Activated CD4-positive, alpha-beta memory T cell treated with anti-CD3 and anti-CD28 coated beads for 36 hours (primary cell): Measurements from ENCODE around the gene MARK1. TPM values are rescaled to one million over a fixed set of nuclear protein-coding genes. Genes with fewer than 3 reads are reported as not detected.
"Not testable (repeated sequence)": the region's sequence is repeated elsewhere in the genome, so short reads cannot be mapped to it uniquely, and the experiment has no call there.

Experiments used
- CTCF ChIA-PET: fragments of 350-600 bp; sonication (Branson Sonifier 250); formaldehyde crosslinking; loops from one replicate; lab custom pipeline; 2021; ENCODE audit warnings: antibody characterized with exemption, inconsistent platforms; lab: Charles Lee
- POLR2A ChIA-PET: fragments of 350-600 bp; sonication (Branson Sonifier 250); formaldehyde crosslinking; loops from one replicate; lab custom pipeline; 2021; ENCODE audit warnings: antibody characterized with exemption; lab: Charles Lee
- DNase-seq: peaks from one replicate; pipeline ENCODE4 v3.0.0-alpha.2; 2020
- H3K27ac Mint-ChIP-seq: one replicate; pipeline ENCODE4 v1.8.0; 2021; ENCODE audit warnings: mixed read lengths
- H3K27me3 Mint-ChIP-seq: one replicate; pipeline ENCODE4 v1.8.0; 2021; ENCODE audit warnings: mixed read lengths
- H3K36me3 Mint-ChIP-seq: one replicate; pipeline ENCODE4 v1.8.0; 2021; ENCODE audit warnings: mixed read lengths
- H3K4me1 Mint-ChIP-seq: one replicate; pipeline ENCODE4 v1.8.0; 2021; ENCODE audit warnings: low read depth, mixed read lengths
- H3K4me3 Mint-ChIP-seq: one replicate; pipeline ENCODE4 v1.8.0; 2021; ENCODE audit warnings: mild to moderate bottlenecking, mixed read lengths
- H3K9me3 Mint-ChIP-seq: one replicate; pipeline ENCODE4 v1.8.0; 2021; ENCODE audit warnings: mixed read lengths
- intact Hi-C: fragments of 100-400 bp; cut with micrococcal nuclease; formaldehyde crosslinking; loops from one replicate; pipeline ENCODE4 v1.15.1; 2023
- total RNA-seq, 2 experiments: library from RNA; stranded (reverse); gene quantifications; one replicate each; pipeline ENCODE4 v1.2.3, GENCODE V29; 2021

The MARK1 gene
- total RNA-seq, 2 experiments from 2014 or later, result not detected

- CTCF ChIA-PET, DNase-seq, H3K36me3 Mint-ChIP-seq, H3K27ac Mint-ChIP-seq, POLR2A ChIA-PET, intact Hi-C loops, H3K4me3 Mint-ChIP-seq, H3K4me1 Mint-ChIP-seq, H3K27me3 Mint-ChIP-seq, H3K9me3 Mint-ChIP-seq: not testable (repeated sequence)
Measured at GRCh38 chr1:220683716-220684115, 155.8 kb downstream of the MARK1 start.

GRCh38 chr1:220684890-220685289 is 157.0 kb downstream of the MARK1 start:
- Mint-ChIP-seq H3K9me3 (no peaks in the 10 kb centered on the region), H3K36me3 (no peaks in the 10 kb centered on the region), H3K27ac (no peak overlapping the region), H3K4me1 (peaks cover 7% of the 10 kb centered on the region), H3K27me3 (peaks cover 3% of the 10 kb centered on the region), H3K4me3 (no peak overlapping the region)
- CTCF ChIA-PET, result interaction anchor here (0.6 to 0.9 kb wide), 2 partner anchors 92 to 580 kb away, joined by 3 to 4 read pairs; no protein-coding TSS in a partner anchor
- DNase-seq, result no peak
- intact Hi-C loops, result no loop called here
- POLR2A ChIA-PET, result no interaction called here

GRCh38 chr1:220685879-220686278 is 157.9 kb downstream of the MARK1 start:
- H3K4me1 Mint-ChIP-seq, result peaks cover 6% of the 10 kb centered on the region
- H3K4me3 Mint-ChIP-seq, result no peak overlapping the region
- H3K27me3 Mint-ChIP-seq, result peaks cover 6% of the 10 kb centered on the region
- H3K36me3 Mint-ChIP-seq, result no peaks in the 10 kb centered on the region
- ChIA-PET POLR2A (no interaction called here), CTCF (interaction anchor here (0.7 to 1.2 kb wide), 2 partner anchors 47 kb away, joined by 3 to 4 read pairs; no protein-coding TSS in a partner anchor)
- H3K9me3 Mint-ChIP-seq, result no peaks in the 10 kb centered on the region
- intact Hi-C loops, result no loop called here
- no peak overlapping the region for H3K27ac Mint-ChIP-seq
- no peak for DNase-seq

GRCh38 chr1:220687809-220688208 is 159.9 kb downstream of the MARK1 start:
- no peak for DNase-seq
- no peak overlapping the region for H3K4me3 Mint-ChIP-seq
- CTCF ChIA-PET, result no interaction called here

GRCh38 chr1:220689666-220690065 is 161.7 kb downstream of the MARK1 start:
- Mint-ChIP-seq H3K4me3 (peak overlapping the region; percentile 77), H3K27me3 (peaks cover 8% of the 10 kb centered on the region), H3K4me1 (peaks cover 7% of the 10 kb centered on the region), H3K27ac (no peak overlapping the region), H3K36me3 (no peaks in the 10 kb centered on the region), H3K9me3 (no peaks in the 10 kb centered on the region)
- no peak for DNase-seq
- POLR2A ChIA-PET, result no interaction called here
- CTCF ChIA-PET, result interaction anchor here (0.9 kb wide), 1 partner anchor 43 kb away, joined by 3 read pairs; no protein-coding TSS in a partner anchor
- intact Hi-C loops, result loop anchor here (1.0 to 5.0 kb wide), 5 partner anchors 9 to 417 kb away; partner anchors contain the start of genes MARK1 and RAB3GAP2

More at GRCh38 chr1:220687809-220688208, 159.9 kb downstream of the MARK1 start:
- POLR2A ChIA-PET, result no interaction called here
- H3K9me3 Mint-ChIP-seq, result no peaks in the 10 kb centered on the region
- H3K27ac Mint-ChIP-seq, result no peak overlapping the region
- intact Hi-C loops, result no loop called here
- peaks cover 8% of the 10 kb centered on the region for H3K27me3 Mint-ChIP-seq
- H3K36me3 Mint-ChIP-seq, result no peaks in the 10 kb centered on the region
- peaks cover 7% of the 10 kb centered on the region for H3K4me1 Mint-ChIP-seq

GRCh38 chr1:220690140-220691052 is 162.5 kb downstream of the MARK1 start, which contains the start of gene C1orf115:
Gene C1orf115 (plus strand): TSS chr1:220690363. CDS start chr1:220690403, 40 bp downstream.
- Mint-ChIP-seq H3K27ac (no peak within 1 kb of the TSS), H3K27me3 (peaks cover 8% of the 10 kb centered on the region), H3K4me3 (peak within 1 kb of the TSS; percentile 77), H3K4me1 (peaks cover 7% of the 10 kb centered on the region), H3K36me3 (no peaks in the 10 kb centered on the region), H3K9me3 (no peaks in the 10 kb centered on the region)
- ChIA-PET CTCF (no interaction called here), POLR2A (no interaction called here)
- intact Hi-C loops, result loop anchor here (1.0 to 5.0 kb wide), 5 partner anchors 10 to 418 kb away; partner anchors contain the start of genes MARK1 and RAB3GAP2
- DNase-seq, result peak; percentile 85

GRCh38 chr1:220691053-220691684 is 163.2 kb downstream of the MARK1 start:
- ChIA-PET POLR2A (no interaction called here), CTCF (no interaction called here)
- DNase-seq, result no peak
- Mint-ChIP-seq H3K27ac (no peak overlapping the region), H3K9me3 (no peaks in the 10 kb centered on the region), H3K36me3 (no peaks in the 10 kb centered on the region), H3K27me3 (peaks cover 8% of the 10 kb centered on the region), H3K4me3 (peak overlapping the region; percentile 47), H3K4me1 (peaks cover 7% of the 10 kb centered on the region)
- intact Hi-C loops, result loop anchor here (5.0 kb wide), 2 partner anchors 164 to 419 kb away; partner anchors contain the start of genes MARK1 and RAB3GAP2

GRCh38 chr1:220692436-220693228 is 164.7 kb downstream of the MARK1 start:
- DNase-seq, result no peak
- ChIA-PET CTCF (interaction anchor here (0.6 to 2.1 kb wide), 5 partner anchors 24 to 111 kb away, joined by 3 to 7 read pairs (median 3); no protein-coding TSS in a partner anchor), POLR2A (no interaction called here)
- Mint-ChIP-seq H3K27ac (no peak overlapping the region), H3K4me1 (peaks cover 7% of the 10 kb centered on the region), H3K36me3 (no peaks in the 10 kb centered on the region), H3K4me3 (no peak overlapping the region), H3K9me3 (no peaks in the 10 kb centered on the region), H3K27me3 (peaks cover 8% of the 10 kb centered on the region)
- intact Hi-C loops, result loop anchor here (5.0 kb wide), 2 partner anchors 165 to 420 kb away; partner anchors contain the start of genes MARK1 and RAB3GAP2

- CTCF ChIA-PET, result interaction anchor here (2.1 kb wide), 1 partner anchor 38 kb away, joined by 7 read pairs; no protein-coding TSS in a partner anchor
Measured at GRCh38 chr1:220694866-220695382, 167.0 kb downstream of the MARK1 start.

GRCh38 chr1:220695426-220695825 is 167.5 kb downstream of the MARK1 start:
- intact Hi-C loops, result no loop called here
- POLR2A ChIA-PET, result no interaction called here
- Mint-ChIP-seq H3K27me3 (peaks cover 2% of the 10 kb centered on the region), H3K4me3 (no peak overlapping the region), H3K36me3 (no peaks in the 10 kb centered on the region), H3K9me3 (no peaks in the 10 kb centered on the region), H3K4me1 (peaks cover 3% of the 10 kb centered on the region), H3K27ac (no peak overlapping the region)
- CTCF ChIA-PET, result no interaction called here
- no peak for DNase-seq

More at GRCh38 chr1:220694866-220695382, 167.0 kb downstream of the MARK1 start:
- H3K4me3 Mint-ChIP-seq, result no peak overlapping the region
- intact Hi-C loops, result loop anchor here (5.0 kb wide), 2 partner anchors 168 to 423 kb away; partner anchors contain the start of genes MARK1 and RAB3GAP2
- DNase-seq, result no peak
- POLR2A ChIA-PET, result no interaction called here
- H3K27ac Mint-ChIP-seq, result no peak overlapping the region
- no peaks in the 10 kb centered on the region for H3K36me3 Mint-ChIP-seq
- no peaks in the 10 kb centered on the region for H3K9me3 Mint-ChIP-seq
- peaks cover 4% of the 10 kb centered on the region for H3K4me1 Mint-ChIP-seq
- H3K27me3 Mint-ChIP-seq, result peaks cover 5% of the 10 kb centered on the region

GRCh38 chr1:220696226-220696862 is 168.4 kb downstream of the MARK1 start:
- POLR2A ChIA-PET, result no interaction called here
- H3K9me3 Mint-ChIP-seq, result no peaks in the 10 kb centered on the region

More at GRCh38 chr1:220696226-220696862, 168.4 kb downstream of the MARK1 start:
- no peaks in the 10 kb centered on the region for H3K4me1 Mint-ChIP-seq
- CTCF ChIA-PET, result no interaction called here
- intact Hi-C loops, result no loop called here
- H3K27me3 Mint-ChIP-seq, result no peaks in the 10 kb centered on the region
- no peak overlapping the region for H3K4me3 Mint-ChIP-seq
- H3K27ac Mint-ChIP-seq, result no peak overlapping the region
- H3K36me3 Mint-ChIP-seq, result no peaks in the 10 kb centered on the region
- DNase-seq, result no peak
